ENCODE results near the gene ANKRD10.

ANKRD10 gene

DNA sequence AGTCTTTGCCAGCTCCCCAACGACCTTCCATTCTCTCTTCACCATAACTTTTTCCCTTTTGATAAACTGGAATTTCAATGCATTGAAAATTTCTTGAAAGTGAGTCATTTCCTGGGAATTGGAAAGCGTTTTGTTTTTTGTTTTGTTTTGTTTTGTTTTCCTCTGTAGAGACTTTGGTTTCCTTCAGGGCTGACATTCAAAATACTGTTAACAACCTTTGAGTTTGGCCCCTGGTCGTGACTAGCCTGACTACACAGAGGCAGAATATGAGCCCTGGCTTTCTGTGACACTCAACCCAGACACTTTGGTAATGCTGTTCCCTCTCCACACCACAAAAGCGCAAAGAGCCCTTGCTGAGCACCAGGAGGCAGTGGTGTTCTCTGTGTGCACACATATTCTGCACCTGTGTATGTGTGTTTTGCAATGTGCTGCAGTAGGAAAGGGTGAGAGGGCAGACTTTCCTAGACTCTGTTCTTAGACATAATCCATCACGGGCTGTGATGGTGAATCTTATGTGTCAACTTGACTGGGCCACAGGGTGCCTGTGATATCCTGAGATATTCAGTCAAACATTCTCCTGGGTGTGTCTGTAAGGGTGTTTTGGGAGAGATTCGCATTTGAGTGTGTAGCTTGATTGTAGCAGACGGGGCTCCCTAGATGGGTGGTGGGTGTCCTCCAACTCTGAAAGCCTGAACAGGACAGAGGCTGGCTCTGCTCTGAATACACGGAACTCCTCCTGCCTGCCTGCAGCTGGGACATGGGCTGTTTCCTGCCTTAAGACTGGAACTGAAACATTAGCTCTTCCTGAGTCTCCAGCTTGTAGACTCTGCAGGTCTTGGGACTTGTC is 29.5 kb upstream of the ANKRD10 start:
- POLR2A ChIA-PET (ENCODE audit: low non-redundant PET), result no interaction called here
- no peak overlapping the region for H3K27ac ChIP-seq
- peak; percentile 20 for DNase-seq (ENCODE audit: low spot score)
- no peak for TF ChIP-seq CTCF (conservative IDR thresholded peaks at IDR 0.05; ENCODE audit: low read depth)
- CTCF ChIA-PET, result interaction anchor here (0.6 kb wide), 1 partner anchor 65 kb away, joined by 3 read pairs; no protein-coding TSS in a partner anchor

GRCh38 chr13:110942248-110942981 is 27.5 kb upstream of the ANKRD10 start:
- H3K27ac ChIP-seq, result no peak overlapping the region
- POLR2A ChIA-PET (ENCODE audit: low non-redundant PET), result no interaction called here
- DNase-seq (ENCODE audit: low spot score), result no peak
- CTCF ChIA-PET, result no interaction called here
- no peak for TF ChIP-seq CTCF (conservative IDR thresholded peaks at IDR 0.05; ENCODE audit: low read depth)

DNA sequence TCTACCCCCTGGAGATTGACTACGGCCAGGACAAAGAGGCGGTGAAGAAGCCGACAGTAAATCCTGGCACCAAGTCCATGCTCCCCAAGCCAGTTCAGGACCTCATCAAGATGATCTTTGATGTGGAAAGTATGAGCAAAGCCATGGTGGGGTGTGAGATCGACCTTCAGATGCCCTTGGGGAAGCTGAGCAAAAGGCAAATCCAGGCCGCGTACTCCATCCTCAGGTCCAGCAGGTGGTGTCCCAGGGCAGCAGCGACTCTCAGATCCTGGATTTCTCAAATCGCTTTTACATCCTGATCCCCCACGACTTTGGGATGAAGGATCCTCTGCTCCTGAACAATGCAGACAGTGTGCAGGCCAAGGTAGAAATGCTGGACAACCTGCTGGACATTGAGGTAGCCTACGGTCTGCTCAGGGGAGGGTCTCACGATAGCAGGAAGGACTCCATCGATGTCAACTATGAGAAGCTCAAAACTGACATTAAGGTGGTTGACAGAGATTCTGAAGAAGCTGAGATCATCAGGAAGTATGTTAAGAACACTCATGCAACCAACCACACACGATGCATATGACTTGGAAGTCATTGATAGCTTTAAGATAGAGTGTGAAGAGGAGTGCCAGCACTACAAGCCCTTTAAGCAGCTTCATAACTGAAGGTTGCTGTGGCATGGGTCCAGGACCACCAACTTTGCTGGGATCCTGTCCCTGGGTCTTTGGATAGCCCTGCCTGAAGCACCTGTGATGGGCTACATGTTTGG is 24.0 kb upstream of the ANKRD10 start:
- ChIA-PET POLR2A (ENCODE audit: low non-redundant PET) (no interaction called here), CTCF (no interaction called here)
- no peak overlapping the region for H3K27ac ChIP-seq
- no peak for DNase-seq (ENCODE audit: low spot score)
- no peak for TF ChIP-seq CTCF (conservative IDR thresholded peaks at IDR 0.05; ENCODE audit: low read depth)

DNA sequence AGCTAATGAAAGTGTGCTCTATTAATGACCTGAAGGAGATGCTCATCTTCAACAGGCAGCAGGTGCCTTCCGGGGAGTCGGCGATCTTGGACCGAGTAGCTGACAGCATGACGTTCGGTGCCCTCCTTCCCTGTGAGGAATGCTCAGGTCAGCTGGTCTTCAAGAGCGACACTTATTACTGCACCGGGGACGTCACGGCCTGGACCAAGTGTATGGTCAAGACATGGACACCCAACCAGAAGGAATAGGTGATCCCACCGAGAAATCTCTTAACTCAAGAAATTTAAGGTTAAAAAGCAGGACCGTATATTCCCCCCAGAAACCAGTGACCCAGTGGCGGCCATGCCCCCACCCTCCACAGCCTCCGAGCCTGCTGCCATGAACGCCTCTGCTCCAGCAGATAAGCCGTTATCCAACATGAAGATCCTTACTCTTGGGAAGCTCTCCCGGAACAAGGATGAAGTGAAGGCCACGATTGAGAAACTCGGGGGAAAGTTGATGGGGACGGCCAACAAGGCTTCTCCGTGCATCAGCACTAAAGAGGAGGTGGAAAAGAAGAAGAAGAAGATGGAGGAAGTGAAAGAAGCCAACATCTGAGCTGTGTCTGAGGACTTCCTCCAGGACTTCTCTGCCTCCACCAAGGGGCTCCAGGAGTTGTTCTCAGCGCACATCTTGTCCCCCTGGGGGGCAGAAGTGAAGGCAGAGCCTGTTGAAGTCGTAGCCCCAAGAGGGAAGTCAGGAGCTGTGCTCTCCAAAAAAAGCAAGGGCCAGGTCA is 22.8 kb upstream of the ANKRD10 start:
- no peak overlapping the region for H3K27ac ChIP-seq
- no peak for TF ChIP-seq CTCF (conservative IDR thresholded peaks at IDR 0.05; ENCODE audit: low read depth)
- ChIA-PET CTCF (no interaction called here), POLR2A (ENCODE audit: low non-redundant PET) (no interaction called here)
- no peak for DNase-seq (ENCODE audit: low spot score)

- no peak overlapping the region for H3K27ac ChIP-seq
- ChIA-PET CTCF (no interaction called here), POLR2A (ENCODE audit: low non-redundant PET) (no interaction called here)
- TF ChIP-seq CTCF (conservative IDR thresholded peaks at IDR 0.05; ENCODE audit: low read depth), result no peak
- no peak for DNase-seq (ENCODE audit: low spot score)
Observed at GRCh38 chr13:110936519-110936918, 21.6 kb upstream of the ANKRD10 start.

- POLR2A ChIA-PET (ENCODE audit: low non-redundant PET), result no interaction called here
- no peak for DNase-seq (ENCODE audit: low spot score)
- TF ChIP-seq CTCF (conservative IDR thresholded peaks at IDR 0.05; ENCODE audit: low read depth), result no peak
- no peak overlapping the region for H3K27ac ChIP-seq
- CTCF ChIA-PET, result no interaction called here
Observed at GRCh38 chr13:110932588-110932987, 17.7 kb upstream of the ANKRD10 start.
